RCC 7860 (cell line): ENCODE measurements around the gene COL15A1.

ENCODE experiments used
- DNase-seq: peaks from one replicate; pipeline ENCODE4 v3.0.0-alpha.2; 2015; ENCODE audit warnings: low spot score
- FAIRE-seq: peaks from 2 replicates; lab custom pipeline; 2012; peaks lifted over from hg19 to GRCh38; lab: Jason Lieb, UNC

COL15A1 gene

DNA sequence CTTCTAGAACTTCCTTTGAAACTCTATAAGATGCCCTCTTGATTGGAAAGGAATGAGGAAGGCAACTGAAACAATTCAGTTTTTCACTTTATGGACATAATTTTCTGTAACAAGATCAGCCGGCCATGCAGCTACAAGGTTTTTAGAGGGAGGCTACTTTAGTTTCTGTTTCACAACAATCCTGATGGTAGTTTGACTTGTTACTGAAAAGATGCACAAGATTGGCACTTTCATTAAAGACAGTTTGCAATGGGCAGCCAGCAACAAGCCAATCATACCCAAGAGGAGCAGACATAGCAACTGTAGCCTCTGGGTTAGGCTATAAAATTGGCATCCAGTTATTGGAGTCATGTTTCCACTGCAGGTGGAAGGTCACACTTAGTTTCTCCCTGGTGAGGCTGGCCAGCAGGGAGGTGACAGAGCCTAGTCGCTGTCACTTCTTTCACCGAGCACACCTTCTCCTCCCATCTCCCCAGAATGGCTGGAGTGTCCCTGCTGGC lies 87.0 kb downstream of the COL15A1 start:
- FAIRE-seq (no peak), DNase-seq (no peak)

GRCh38 chr9:99031319-99031718 lies 87.6 kb downstream of the COL15A1 start:
- no peak for FAIRE-seq

DNA sequence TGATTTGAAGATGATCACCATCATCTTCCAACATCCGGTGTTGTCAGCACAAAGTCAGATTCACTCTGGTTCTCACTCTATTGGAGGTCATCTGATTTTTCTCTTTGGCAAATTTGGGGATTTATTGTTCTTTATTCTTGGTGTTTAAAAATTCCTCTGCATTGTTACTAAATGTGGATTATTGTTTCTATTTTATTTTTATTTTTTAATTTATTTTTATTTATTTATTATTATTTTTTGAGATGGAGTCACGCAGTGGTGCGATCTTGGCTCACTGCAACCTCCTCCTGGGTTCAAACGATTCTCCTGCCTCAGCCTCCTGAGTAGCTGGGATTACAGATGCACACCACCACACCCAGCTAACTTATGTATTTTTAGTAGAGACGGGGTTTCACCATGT lies 88.3 kb downstream of the COL15A1 start:
- DNase-seq = no peak
- no peak for FAIRE-seq

More at GRCh38 chr9:99031319-99031718, 87.6 kb downstream of the COL15A1 start:
- DNase-seq = no peak

DNA sequence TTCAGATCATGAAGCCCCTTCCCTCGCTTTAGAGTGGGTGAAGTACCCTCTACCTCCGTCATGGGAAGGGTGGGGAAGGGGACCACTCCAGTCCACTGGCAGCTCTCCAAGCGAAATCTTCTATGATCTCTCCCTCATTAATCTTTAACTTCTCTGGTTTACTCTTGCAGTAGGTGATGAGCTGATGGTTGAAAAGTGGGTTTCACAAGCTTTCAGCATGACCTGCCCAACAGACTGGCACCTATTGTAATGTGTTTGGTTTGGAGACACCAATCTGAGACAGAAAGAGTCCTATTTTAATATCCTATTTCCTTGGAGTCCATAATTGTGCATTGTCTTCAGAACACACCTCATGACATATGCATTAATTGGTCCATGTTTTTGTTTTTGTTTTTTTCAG lies 90.4 kb downstream of the COL15A1 start:
- FAIRE-seq = no peak
- no peak for DNase-seq

DNA sequence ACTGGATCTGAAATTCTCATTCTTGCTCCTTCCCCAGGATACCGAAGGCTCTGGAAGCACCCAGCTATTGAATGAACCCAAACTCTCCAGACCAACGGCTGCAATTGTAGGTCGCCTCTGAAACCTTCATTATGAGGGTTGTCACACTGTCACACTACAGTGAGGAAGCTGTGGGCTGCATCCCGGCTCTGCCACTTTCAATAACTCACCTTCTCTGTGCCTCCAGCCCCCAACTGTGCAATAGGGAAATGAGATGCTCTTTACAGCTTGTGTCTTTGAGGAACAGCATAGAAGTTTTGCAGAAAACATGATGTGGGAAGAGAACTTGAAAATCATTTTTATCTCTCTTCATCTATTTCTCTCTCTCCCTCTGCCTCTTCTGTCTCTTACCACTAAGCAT lies 91.6 kb downstream of the COL15A1 start:
- no peak for FAIRE-seq

GRCh38 chr9:99037769-99038483 lies 94.2 kb downstream of the COL15A1 start:
- FAIRE-seq = no peak

More for the DNA sequence above, 91.6 kb downstream of the COL15A1 start:
- DNase-seq = no peak

DNA sequence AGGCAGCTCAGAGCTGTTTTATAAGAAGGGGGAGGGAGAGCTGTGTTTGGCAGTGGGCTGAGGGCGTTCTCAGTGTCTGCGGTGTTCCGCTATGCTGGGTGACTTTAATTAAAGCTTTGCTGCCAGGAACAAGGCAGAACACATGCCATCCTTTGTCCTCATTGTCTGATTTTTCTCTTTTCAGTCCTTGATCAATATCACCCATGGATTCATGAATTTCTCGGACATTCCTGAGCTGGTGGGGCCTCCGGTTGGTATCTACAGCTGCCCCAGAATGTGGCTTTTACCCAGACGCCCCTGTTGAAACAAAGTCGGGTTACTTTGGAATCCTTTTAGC lies 94.7 kb downstream of the COL15A1 start:
- DNase-seq = no peak
- FAIRE-seq = no peak

More at GRCh38 chr9:99037769-99038483, 94.2 kb downstream of the COL15A1 start:
- no peak for DNase-seq

GRCh38 chr9:99039505-99040182 lies 95.9 kb downstream of the COL15A1 start:
- DNase-seq (peak; percentile 41), FAIRE-seq (no peak)

GRCh38 chr9:99040251-99040900 lies 96.7 kb downstream of the COL15A1 start:
- FAIRE-seq = no peak
- peak; percentile 28 for DNase-seq

GRCh38 chr9:99040911-99041582 lies 97.3 kb downstream of the COL15A1 start:
- FAIRE-seq = no peak
- DNase-seq = peak; percentile 71

GRCh38 chr9:99041618-99042017 lies 97.9 kb downstream of the COL15A1 start:
- FAIRE-seq = no peak
- DNase-seq = no peak

- FAIRE-seq (no peak), DNase-seq (no peak)
Observed at GRCh38 chr9:99042620-99043019, 98.9 kb downstream of the COL15A1 start.

DNA sequence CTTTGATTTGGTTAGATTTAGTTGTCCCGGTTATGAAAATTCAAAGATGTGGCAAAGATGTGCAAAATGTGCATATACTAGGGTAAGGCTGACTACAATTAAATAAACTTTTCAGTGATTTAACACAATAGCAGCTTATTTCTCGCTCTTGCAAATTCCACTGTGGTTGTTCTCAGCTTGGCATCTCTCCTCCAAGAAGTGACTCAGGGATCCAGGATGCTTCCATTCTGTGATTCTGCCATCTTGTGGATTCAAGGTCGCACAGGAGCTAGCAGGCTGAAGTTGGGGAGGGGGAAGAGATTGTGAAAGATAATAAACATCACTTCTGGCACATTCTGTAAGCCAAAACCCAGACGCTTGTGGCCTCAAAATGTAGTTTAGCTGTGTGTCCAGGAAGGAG lies 101.1 kb downstream of the COL15A1 start:
- no peak for DNase-seq
- FAIRE-seq = no peak

- FAIRE-seq (no peak), DNase-seq (no peak)
Observed at GRCh38 chr9:99046068-99046467, 102.4 kb downstream of the COL15A1 start.

DNA sequence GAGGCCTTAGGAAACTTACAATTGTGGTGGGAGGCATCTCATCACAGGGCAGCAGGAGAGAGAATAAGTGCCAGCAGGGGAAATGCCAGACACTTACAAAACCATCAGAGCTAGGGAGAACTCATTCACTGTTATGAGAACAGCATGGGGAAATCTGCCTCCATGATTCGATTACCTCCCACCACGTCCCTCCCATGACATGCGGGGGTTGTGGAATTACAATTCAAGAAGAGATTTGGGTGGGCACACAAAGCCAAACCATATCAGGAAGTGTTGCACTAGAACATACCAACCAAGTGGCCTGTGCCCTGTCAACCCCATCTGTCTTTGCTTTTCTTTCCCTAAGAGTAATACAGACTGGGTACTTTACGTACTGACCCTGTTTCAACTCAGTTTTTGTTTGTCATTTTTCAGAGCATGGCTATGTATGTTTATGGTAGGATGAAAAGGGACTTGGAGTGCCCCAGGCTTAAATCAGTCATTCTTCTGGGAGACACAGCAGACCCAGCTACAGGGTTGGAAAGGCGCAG lies 102.9 kb downstream of the COL15A1 start:
- FAIRE-seq = no peak
- DNase-seq = no peak

DNA sequence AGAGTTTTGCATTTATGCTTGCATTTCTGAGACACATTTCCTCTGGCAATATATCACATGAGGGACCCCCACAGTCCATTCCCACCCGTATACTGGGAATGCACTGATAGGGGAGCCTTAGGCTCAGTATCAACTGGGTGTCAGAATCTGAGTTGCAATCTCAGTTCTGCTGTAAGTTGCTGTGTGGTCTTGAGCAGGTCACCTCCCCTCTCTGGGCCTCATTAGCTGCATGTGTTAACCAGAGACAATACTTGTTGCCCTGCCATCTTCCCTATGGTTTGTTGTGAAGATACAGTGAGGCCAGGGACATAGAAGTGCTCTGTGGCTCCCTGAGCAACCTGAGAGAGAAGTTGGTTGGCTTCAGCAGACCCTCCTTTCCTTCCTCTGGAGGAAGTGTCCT lies 105.5 kb downstream of the COL15A1 start:
- DNase-seq = no peak
- FAIRE-seq = no peak

DNA sequence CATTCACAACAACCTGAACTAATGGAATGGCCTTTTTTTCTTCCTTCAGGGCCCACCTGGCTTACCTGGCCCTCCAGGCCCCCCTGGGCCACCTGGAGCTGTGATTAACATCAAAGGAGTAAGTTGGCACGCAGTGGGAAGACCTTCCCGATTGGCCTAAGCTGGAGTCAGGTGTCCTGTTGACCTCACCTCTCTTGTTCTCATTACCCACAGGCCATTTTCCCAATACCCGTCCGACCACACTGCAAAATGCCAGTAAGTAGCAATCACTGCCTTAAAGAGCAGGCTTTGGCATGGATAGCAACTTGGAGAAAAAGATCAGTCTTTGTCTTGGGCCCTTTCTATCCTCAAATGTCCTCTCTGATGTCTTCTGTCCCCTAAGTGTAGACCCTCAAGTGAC lies 105.9 kb downstream of the COL15A1 start:
- DNase-seq (no peak), FAIRE-seq (no peak)

GRCh38 chr9:99050292-99050911 lies 106.7 kb downstream of the COL15A1 start:
- DNase-seq = peak; percentile 21
- FAIRE-seq = no peak

- FAIRE-seq (no peak), DNase-seq (no peak)
Observed at GRCh38 chr9:99050924-99051323, 107.2 kb downstream of the COL15A1 start.

GRCh38 chr9:99051406-99051805 lies 107.7 kb downstream of the COL15A1 start:
- FAIRE-seq (no peak), DNase-seq (no peak)

DNA sequence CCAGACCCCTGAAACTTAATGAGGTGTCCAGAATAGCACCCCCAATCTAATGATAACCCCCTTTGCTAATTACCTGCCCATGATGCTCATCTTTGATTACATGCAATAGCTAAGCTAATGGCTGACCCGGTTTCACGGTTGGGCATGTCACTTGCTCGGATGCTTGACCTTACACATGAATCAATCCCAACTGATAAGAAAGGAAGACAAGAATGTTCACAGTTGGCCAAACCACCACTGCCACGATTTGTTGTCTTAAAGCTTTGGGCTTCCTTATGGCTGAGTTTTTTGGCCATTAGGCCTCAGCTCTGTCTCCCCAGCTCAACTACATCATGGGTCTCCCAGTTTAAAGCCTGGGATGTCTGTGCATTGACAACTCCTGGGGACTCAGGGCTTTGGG lies 108.1 kb downstream of the COL15A1 start:
- DNase-seq (no peak), FAIRE-seq (no peak)
